SK-N-MC (cell line): Measurements from ENCODE around the gene FNDC3B.

Source experiments
- EZH2 ChIP-seq: fragments of 200-600 bp; sonication (generic); IDR thresholded peaks from one replicate; pipeline ENCODE4 v1.6.1; 2017; ENCODE audit warnings: antibody characterized with exemption
- FOXP2 ChIP-seq: optimal IDR thresholded peaks from 2 replicates; pipeline ENCODE3; 2011; ENCODE audit warnings: mild to moderate bottlenecking, moderate library complexity; ENCODE audit not compliant: insufficient read depth; ENCODE audit errors: extremely low read length, control extremely low read depth
- POLR2AphosphoS5 ChIP-seq: IDR thresholded peaks from 2 replicates; pipeline ENCODE4 v1.6.1; 2012; ENCODE audit warnings: mild to moderate bottlenecking, low read depth, low read length, borderline replicate concordance

- TF ChIP-seq EZH2 = no peak
- no peak for TF ChIP-seq POLR2AphosphoS5
- TF ChIP-seq FOXP2 = no peak
These were observed 155.5 kb downstream of the FNDC3B start for GRCh38 chr3:172194702-172195406.
